PFSK-1 (cell line): Measurements from ENCODE around the gene VAV2.

ENCODE experiments used
- SIN3A ChIP-seq: IDR thresholded peaks from 2 replicates; pipeline ENCODE4 v1.6.1; 2012; ENCODE audit warnings: mild to moderate bottlenecking, low read length, moderate library complexity, borderline replicate concordance; ENCODE audit not compliant: insufficient read depth
- TAF1 ChIP-seq: IDR thresholded peaks from 2 replicates; pipeline ENCODE4 v1.6.1; 2012; ENCODE audit warnings: low read length, control low read depth, borderline replicate concordance; ENCODE audit not compliant: insufficient read depth
- TF ChIP-seq, protein P1 (sequence below), 2 experiments: IDR thresholded peaks; 2 replicates each; pipeline versions ENCODE4 v1.6.1 to v1.8.0; 2011 to 2012; ENCODE audit warnings: low read depth in 2 of 2, low read length in 2 of 2, control low read depth in 1 of 2, inconsistent platforms in 1 of 2, mild to moderate bottlenecking in 1 of 2, moderate library complexity in 1 of 2; ENCODE audit not compliant: insufficient read depth in 1 of 2

DNA sequence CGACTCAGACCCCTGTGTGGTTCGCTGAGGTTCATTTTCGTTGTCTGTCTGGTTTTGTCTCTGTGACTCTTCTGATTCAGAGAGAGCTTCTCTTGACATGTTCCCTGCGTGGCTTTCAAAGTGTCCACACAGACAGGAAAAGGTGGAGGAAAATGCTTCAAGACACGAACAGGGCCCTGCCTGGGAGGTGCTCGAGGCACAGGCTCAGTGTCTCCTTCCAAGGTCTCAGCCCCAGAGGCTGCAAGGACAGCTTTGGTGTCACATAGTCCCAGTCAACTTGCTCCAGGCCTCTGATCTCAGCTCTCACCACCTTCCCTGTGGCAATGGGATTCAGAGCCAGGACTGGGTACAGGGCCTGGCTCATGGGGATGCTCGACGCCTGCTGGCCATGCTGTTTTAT is 202.3 kb downstream of the VAV2 start:
- TF ChIP-seq SIN3A: no peak
- no peak for TF ChIP-seq TAF1
- TF ChIP-seq, protein P1, sequence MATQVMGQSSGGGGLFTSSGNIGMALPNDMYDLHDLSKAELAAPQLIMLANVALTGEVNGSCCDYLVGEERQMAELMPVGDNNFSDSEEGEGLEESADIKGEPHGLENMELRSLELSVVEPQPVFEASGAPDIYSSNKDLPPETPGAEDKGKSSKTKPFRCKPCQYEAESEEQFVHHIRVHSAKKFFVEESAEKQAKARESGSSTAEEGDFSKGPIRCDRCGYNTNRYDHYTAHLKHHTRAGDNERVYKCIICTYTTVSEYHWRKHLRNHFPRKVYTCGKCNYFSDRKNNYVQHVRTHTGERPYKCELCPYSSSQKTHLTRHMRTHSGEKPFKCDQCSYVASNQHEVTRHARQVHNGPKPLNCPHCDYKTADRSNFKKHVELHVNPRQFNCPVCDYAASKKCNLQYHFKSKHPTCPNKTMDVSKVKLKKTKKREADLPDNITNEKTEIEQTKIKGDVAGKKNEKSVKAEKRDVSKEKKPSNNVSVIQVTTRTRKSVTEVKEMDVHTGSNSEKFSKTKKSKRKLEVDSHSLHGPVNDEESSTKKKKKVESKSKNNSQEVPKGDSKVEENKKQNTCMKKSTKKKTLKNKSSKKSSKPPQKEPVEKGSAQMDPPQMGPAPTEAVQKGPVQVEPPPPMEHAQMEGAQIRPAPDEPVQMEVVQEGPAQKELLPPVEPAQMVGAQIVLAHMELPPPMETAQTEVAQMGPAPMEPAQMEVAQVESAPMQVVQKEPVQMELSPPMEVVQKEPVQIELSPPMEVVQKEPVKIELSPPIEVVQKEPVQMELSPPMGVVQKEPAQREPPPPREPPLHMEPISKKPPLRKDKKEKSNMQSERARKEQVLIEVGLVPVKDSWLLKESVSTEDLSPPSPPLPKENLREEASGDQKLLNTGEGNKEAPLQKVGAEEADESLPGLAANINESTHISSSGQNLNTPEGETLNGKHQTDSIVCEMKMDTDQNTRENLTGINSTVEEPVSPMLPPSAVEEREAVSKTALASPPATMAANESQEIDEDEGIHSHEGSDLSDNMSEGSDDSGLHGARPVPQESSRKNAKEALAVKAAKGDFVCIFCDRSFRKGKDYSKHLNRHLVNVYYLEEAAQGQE (IDR thresholded peaks at IDR 0.05; ENCODE audit: insufficient read depth in 1 of 2, low read depth in 2 of 2, low read length in 2 of 2): no peak
